DOHH2 (cell line): ENCODE results near the gene CYP2D6.

Source experiments
- H3F3A ChIP-seq: fragments of 200-600 bp; sonication (generic), shearing (Covaris generic); 2 replicates; pipeline ENCODE4 v1.6.0; 2016; ENCODE audit warnings: antibody characterized with exemption, mild to moderate bottlenecking; ENCODE audit not compliant: control insufficient read depth, insufficient read depth
- H3K27ac ChIP-seq: fragments of 200-600 bp; sonication (generic); 2 replicates; pipeline ENCODE4 v1.5.1; 2014; ENCODE audit warnings: low read depth, mild to moderate bottlenecking, low read length, moderate library complexity
- H3K27me3 ChIP-seq: fragments of 200-600 bp; sonication (generic); 2 replicates; pipeline ENCODE4 v1.6.1; 2014; ENCODE audit warnings: mild to moderate bottlenecking, low read length, mixed read lengths; ENCODE audit not compliant: control insufficient read depth
- H3K36me3 ChIP-seq: fragments of 200-600 bp; sonication (generic); 2 replicates; pipeline ENCODE4 v1.6.1; 2014; ENCODE audit warnings: mild to moderate bottlenecking, low read length, moderate library complexity, mixed read lengths; ENCODE audit not compliant: control insufficient read depth
- H3K4me1 ChIP-seq: fragments of 200-600 bp; sonication (generic); 2 replicates; pipeline ENCODE4 v1.6.1; 2014; ENCODE audit warnings: mild to moderate bottlenecking, low read length, mixed read lengths; ENCODE audit not compliant: control insufficient read depth
- H3K4me2 ChIP-seq: fragments of 200-600 bp; sonication (generic); 2 replicates; pipeline ENCODE4 v1.6.0; 2014; ENCODE audit warnings: mild to moderate bottlenecking, low read length, moderate library complexity
- H3K4me3 ChIP-seq: fragments of 200-600 bp; sonication (generic); 2 replicates; pipeline ENCODE4 v1.5.1; 2014; ENCODE audit warnings: mild to moderate bottlenecking, low read length, mixed read lengths
- H3K79me2 ChIP-seq: fragments of 200-600 bp; sonication (generic); 2 replicates; pipeline ENCODE4 v1.6.1; 2014; ENCODE audit warnings: mild to moderate bottlenecking, low read length, mixed read lengths; ENCODE audit not compliant: control insufficient read depth
- H3K9me2 ChIP-seq: fragments of 200-600 bp; sonication (generic); replicated peaks from 2 replicates; pipeline ENCODE4 v1.6.1; 2014; ENCODE audit warnings: mild to moderate bottlenecking, low read length, mixed read lengths; ENCODE audit not compliant: control insufficient read depth
- H3K9me3 ChIP-seq: fragments of 200-600 bp; sonication (generic); 2 replicates; pipeline ENCODE4 v1.6.1; 2014; ENCODE audit warnings: antibody characterized with exemption, low read length, mixed read lengths; ENCODE audit not compliant: control insufficient read depth, insufficient read depth
- H4K20me1 ChIP-seq: fragments of 200-600 bp; sonication (generic); 2 replicates; pipeline ENCODE4 v1.6.0; 2014; ENCODE audit warnings: low read depth, mild to moderate bottlenecking, antibody characterized with exemption, low read length, moderate library complexity; ENCODE audit not compliant: control insufficient read depth, insufficient read depth
- CTCF ChIP-seq: fragments of 200-600 bp; sonication (generic); IDR thresholded peaks from one replicate; pipeline ENCODE4 v1.5.1; 2014; ENCODE audit warnings: antibody characterized with exemption, mild to moderate bottlenecking, low read depth, low read length; ENCODE audit not compliant: poor library complexity, severe bottlenecking
- EZH2phosphoT487 ChIP-seq: fragments of 200-600 bp; sonication (generic); IDR thresholded peaks from 2 replicates; pipeline ENCODE4 v1.6.1; 2017; ENCODE audit warnings: borderline replicate concordance, mild to moderate bottlenecking, antibody characterized with exemption, low read length, moderate library complexity, mixed read lengths

The CYP2D6 gene

GRCh38 chr22:42167066-42167465 lies 36.5 kb upstream of the CYP2D6 start:
- no peaks in the 10 kb centered on the region for H3K27me3 ChIP-seq
- no peaks in the 10 kb centered on the region for H3F3A ChIP-seq
- peaks cover 40% of the 10 kb centered on the region for H3K36me3 ChIP-seq
- peaks cover 17% of the 10 kb centered on the region for H3K4me1 ChIP-seq
- H3K79me2 ChIP-seq: peaks cover 23% of the 10 kb centered on the region
- H3K9me3 ChIP-seq: no peaks in the 10 kb centered on the region
- no peaks in the 10 kb centered on the region for H3K9me2 ChIP-seq
- H4K20me1 ChIP-seq: 0 out of 2 replicates have a peak, but pooled peaks cover 4% of the 10 kb centered on the region
- no peak overlapping the region for H3K27ac ChIP-seq
- TF ChIP-seq CTCF: no peak
- TF ChIP-seq EZH2phosphoT487: no peak
- H3K4me3 ChIP-seq: no peak overlapping the region
- no peak overlapping the region for H3K4me2 ChIP-seq

DNA sequence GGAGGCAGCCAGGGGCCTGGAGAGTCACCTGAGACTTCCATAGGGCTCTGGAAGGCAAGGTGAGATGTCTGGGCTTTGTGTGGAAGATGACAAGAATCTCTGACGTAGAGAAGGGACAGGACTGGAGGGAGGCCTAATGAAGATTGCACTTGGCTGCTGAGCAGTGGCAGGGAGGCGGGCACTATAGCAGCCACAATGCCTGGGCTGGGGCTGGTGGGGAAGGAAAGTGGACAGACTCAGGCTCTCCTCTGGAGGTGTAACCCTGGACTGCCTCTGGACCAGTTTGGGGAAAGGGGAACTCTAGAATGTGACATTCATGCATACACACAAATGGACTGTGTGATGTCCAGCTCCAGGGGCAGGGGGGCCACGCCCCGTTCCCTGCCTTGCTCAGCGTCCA lies 34.3 kb upstream of the CYP2D6 start:
- Histone ChIP-seq H3K27ac (no peak overlapping the region), H3K4me2 (no peak overlapping the region), H3F3A (no peaks in the 10 kb centered on the region), H4K20me1 (0 out of 2 replicates have a peak, but pooled peaks cover 3% of the 10 kb centered on the region), H3K4me1 (peaks cover 14% of the 10 kb centered on the region), H3K4me3 (no peak overlapping the region), H3K27me3 (no peaks in the 10 kb centered on the region), H3K9me2 (no peaks in the 10 kb centered on the region), H3K79me2 (peaks cover 8% of the 10 kb centered on the region), H3K36me3 (peaks cover 33% of the 10 kb centered on the region), H3K9me3 (no peaks in the 10 kb centered on the region)
- no peak for TF ChIP-seq EZH2phosphoT487
- no peak for TF ChIP-seq CTCF

- H3K9me2 ChIP-seq: no peaks in the 10 kb centered on the region
- no peaks in the 10 kb centered on the region for H3K79me2 ChIP-seq
- H3K4me1 ChIP-seq: peaks cover under 1% of the 10 kb centered on the region
- H3K36me3 ChIP-seq: peaks cover 20% of the 10 kb centered on the region
- H3K27ac ChIP-seq: no peak overlapping the region
- H3K27me3 ChIP-seq: no peaks in the 10 kb centered on the region
- H3K9me3 ChIP-seq: no peaks in the 10 kb centered on the region
- TF ChIP-seq CTCF (no peak), EZH2phosphoT487 (no peak)
- H4K20me1 ChIP-seq: 0 out of 2 replicates have a peak, but pooled peaks cover under 1% of the 10 kb centered on the region
- H3K4me2 ChIP-seq: no peak overlapping the region
- no peak overlapping the region for H3K4me3 ChIP-seq
- peaks cover 4% of the 10 kb centered on the region; the same call in 1 of the 2 replicates for H3F3A ChIP-seq
Observed at GRCh38 chr22:42163515-42163914, 32.9 kb upstream of the CYP2D6 start.
